Raji (cell line): ENCODE measurements around the gene DLGAP1.

Experiments used
- POLR2A ChIP-seq: IDR thresholded peaks from 2 replicates; pipeline ENCODE4 v1.6.1; 2011; ENCODE audit warnings: low read depth, low read length, control low read depth; ENCODE audit not compliant: insufficient read depth

DLGAP1 gene

DNA sequence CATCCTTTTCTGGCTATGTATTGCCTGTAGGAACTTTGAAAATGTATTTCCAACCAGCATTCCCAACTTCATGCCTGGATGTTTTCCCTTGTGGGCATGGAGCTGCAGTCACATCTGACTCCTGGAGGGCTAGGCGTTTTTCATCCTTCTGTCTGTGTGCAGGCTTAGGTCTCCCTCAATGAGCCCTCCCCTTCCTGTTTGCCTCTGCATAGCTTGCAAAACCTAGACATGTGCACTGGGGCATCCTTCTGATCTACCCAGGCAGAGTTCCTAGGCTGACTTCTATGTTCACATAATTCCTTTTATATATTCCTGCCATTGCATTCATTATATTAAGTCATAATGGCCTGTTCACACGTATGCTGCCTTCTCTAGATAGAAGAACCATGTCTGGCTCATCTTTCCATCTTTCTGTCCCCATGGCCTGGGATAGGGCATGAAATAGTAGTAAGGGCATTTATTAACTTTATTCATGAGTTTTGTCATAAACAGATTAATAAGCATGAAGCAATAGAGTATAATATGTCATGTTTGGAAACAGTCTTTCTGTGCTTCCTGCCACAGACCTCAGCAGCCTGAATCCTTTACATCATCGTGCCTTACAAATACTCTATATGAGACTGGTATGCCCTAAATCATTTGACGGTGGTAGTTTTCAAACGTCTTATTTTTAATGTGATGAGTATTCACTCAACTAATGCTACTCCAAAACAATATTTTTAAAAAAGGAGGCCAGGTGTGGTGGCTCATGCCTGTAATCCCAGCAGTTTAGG, 809.5 kb downstream of the DLGAP1 start:
- TF ChIP-seq POLR2A, result no peak

- TF ChIP-seq POLR2A, result no peak
These were observed 820.7 kb downstream of the DLGAP1 start for GRCh38 chr18:3634250-3634939.

DNA sequence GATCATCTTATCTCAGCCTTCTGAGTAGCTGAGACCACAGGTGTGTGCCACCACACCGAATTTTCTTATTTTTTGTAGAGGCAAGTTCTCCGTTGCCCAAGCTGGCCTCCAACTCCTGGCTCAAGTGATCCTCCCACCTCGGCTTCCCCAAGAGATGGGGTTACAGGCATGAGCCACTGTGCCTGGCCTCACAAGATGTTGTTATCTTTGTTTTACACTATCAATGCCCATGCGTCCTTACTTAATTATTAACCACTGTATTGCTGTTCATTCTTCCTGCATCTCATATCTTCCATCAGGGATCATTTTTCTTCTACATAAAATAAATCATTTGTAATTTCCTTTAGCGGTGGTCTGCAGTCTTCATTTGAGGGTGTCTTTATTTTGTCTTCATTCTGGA, 823.2 kb downstream of the DLGAP1 start:
- no peak for TF ChIP-seq POLR2A

- no peak for TF ChIP-seq POLR2A
These were observed 828.1 kb downstream of the DLGAP1 start for GRCh38 chr18:3626929-3627458.

- no peak for TF ChIP-seq POLR2A
These were observed 829.4 kb downstream of the DLGAP1 start for GRCh38 chr18:3625742-3626091.

GRCh38 chr18:3624935-3625741, 830.0 kb downstream of the DLGAP1 start:
- TF ChIP-seq POLR2A, result no peak

GRCh38 chr18:3624546-3624934, 830.6 kb downstream of the DLGAP1 start:
- no peak for TF ChIP-seq POLR2A

GRCh38 chr18:3623769-3624545, 831.1 kb downstream of the DLGAP1 start:
- TF ChIP-seq POLR2A, result no peak

DNA sequence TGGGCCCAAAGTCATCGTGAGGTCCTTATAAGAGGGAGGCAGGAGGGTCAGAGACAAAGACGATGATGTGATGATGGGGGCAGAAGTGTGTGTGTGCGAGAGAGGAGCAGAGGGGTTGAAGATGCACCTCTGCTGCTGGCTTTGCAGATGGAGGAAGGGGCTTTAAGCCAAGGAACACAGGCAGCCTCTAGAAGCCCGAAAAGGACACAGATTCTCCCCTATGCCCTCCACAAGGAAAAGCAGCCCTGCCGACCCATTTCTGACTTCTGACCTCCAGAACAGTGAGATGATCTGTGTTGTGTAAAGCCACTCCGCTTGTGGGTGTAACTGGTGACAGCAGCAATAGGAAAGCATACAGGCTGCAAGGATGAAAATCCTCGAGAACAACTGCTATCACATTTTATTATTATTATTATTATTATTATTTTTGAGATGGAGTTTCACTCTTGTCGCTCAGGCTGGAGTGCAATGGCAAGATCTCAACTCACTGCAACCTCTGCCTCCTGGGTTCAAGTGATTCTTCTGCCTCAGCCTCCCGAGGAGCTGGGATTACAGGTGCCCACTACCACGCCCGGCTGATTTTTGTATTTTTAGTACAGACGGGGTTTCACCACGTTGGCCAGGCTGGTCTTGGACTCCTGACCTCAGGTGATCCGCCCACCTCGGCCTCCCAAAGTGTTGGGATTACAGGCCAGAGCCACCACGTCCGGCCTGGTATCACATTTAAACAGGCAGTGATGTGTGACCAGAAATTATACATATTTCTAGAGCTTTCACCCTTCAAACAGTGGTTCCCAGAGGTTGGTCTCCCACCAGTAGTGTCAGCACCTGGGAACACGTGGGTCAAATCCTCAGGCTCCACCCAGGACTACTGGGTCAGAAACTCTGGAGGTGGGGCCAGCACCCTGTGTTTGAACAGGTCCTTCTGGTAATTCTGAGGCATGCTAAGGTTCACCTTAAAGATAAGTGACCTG, 834.7 kb downstream of the DLGAP1 start:
- no peak for TF ChIP-seq POLR2A

GRCh38 chr18:3619746-3620145, 835.4 kb downstream of the DLGAP1 start:
- no peak for TF ChIP-seq POLR2A

- TF ChIP-seq POLR2A, result no peak
These were observed 835.9 kb downstream of the DLGAP1 start for GRCh38 chr18:3619222-3619621.

GRCh38 chr18:3616744-3617143, 838.4 kb downstream of the DLGAP1 start:
- no peak for TF ChIP-seq POLR2A

- no peak for TF ChIP-seq POLR2A
These were observed 839.0 kb downstream of the DLGAP1 start for GRCh38 chr18:3616142-3616541.
